ENCODE data around the gene RTN4R. TPM values are rescaled to one million over a fixed set of nuclear protein-coding genes. Genes with fewer than 3 reads are reported as not detected.

RTN4R gene
- total RNA-seq, 1 experiment from 2014 or later: 25.0 TPM

GRCh38 chr22:20273758-20274181 is 5.7 kb upstream of the RTN4R start:
- Mint-ChIP-seq H3K4me3 (no peak overlapping the region), H3K4me1 (peaks cover 10% of the 10 kb centered on the region), H3K36me3 (no peaks in the 10 kb centered on the region), H3K27ac (no peak overlapping the region), H3K9me3 (no peaks in the 10 kb centered on the region), H3K27me3 (ENCODE audit: low read depth) (no peaks in the 10 kb centered on the region)
- ChIA-PET POLR2A (no interaction called here), CTCF (no interaction called here)
- DNase-seq (ENCODE audit: low spot score) (no peak), ATAC-seq (no peak)
- TF ChIP-seq GABPB1 (CRISPR knock-in tag; IDR thresholded peaks at IDR 0.05) (no peak), SP1 (CRISPR knock-in tag; conservative IDR thresholded peaks at IDR 0.05) (no peak), FOXP1 (CRISPR knock-in tag; IDR thresholded peaks at IDR 0.05; ENCODE audit: borderline replicate concordance) (no peak), TEAD4 (CRISPR knock-in tag; IDR thresholded peaks at IDR 0.05) (no peak), ERG (CRISPR knock-in tag; IDR thresholded peaks at IDR 0.05) (no peak), E2F1 (CRISPR knock-in tag; IDR thresholded peaks at IDR 0.05) (no peak), RELA (CRISPR knock-in tag; IDR thresholded peaks at IDR 0.05; ENCODE audit: borderline replicate concordance) (no peak), USF2 (CRISPR knock-in tag; IDR thresholded peaks at IDR 0.05) (no peak), STAT6 (CRISPR knock-in tag; conservative IDR thresholded peaks at IDR 0.05; ENCODE audit: low read depth) (no peak), ATF2 (CRISPR knock-in tag; IDR thresholded peaks at IDR 0.05; ENCODE audit: borderline replicate concordance, low read depth) (no peak), HMGA2 (CRISPR knock-in tag; IDR thresholded peaks at IDR 0.05) (no peak), ZBTB43 (CRISPR knock-in tag; IDR thresholded peaks at IDR 0.05) (no peak), CREM (CRISPR knock-in tag; IDR thresholded peaks at IDR 0.05) (no peak), ZNF263 (CRISPR knock-in tag; IDR thresholded peaks at IDR 0.05; ENCODE audit: low read depth) (no peak), ZNF423 (CRISPR knock-in tag; IDR thresholded peaks at IDR 0.05) (no peak), SMAD4 (CRISPR knock-in tag; IDR thresholded peaks at IDR 0.05) (no peak), JAZF1 (CRISPR knock-in tag; IDR thresholded peaks at IDR 0.05) (no peak), GTF2I (CRISPR knock-in tag; conservative IDR thresholded peaks at IDR 0.05) (no peak)

GRCh38 chr22:20272700-20273099 is 4.6 kb upstream of the RTN4R start:
- DNase-seq (ENCODE audit: low spot score): no peak
- no peak for ATAC-seq
- ChIA-PET POLR2A (no interaction called here), CTCF (no interaction called here)
- no peaks in the 10 kb centered on the region for H3K9me3 Mint-ChIP-seq
- no peak overlapping the region for H3K27ac Mint-ChIP-seq
- peaks cover 12% of the 10 kb centered on the region for H3K4me1 Mint-ChIP-seq
- no peak for TF ChIP-seq CBFB (CRISPR knock-in tag; IDR thresholded peaks at IDR 0.05; ENCODE audit: low read depth)
- TF ChIP-seq JAZF1 (CRISPR knock-in tag; IDR thresholded peaks at IDR 0.05): no peak
- TF ChIP-seq ATF1 (CRISPR knock-in tag; IDR thresholded peaks at IDR 0.05): no peak
- TF ChIP-seq FOXJ3 (CRISPR knock-in tag; IDR thresholded peaks at IDR 0.05; ENCODE audit: borderline replicate concordance): no peak
- no peak for TF ChIP-seq USF2 (CRISPR knock-in tag; IDR thresholded peaks at IDR 0.05)
- TF ChIP-seq ZNF423 (CRISPR knock-in tag; IDR thresholded peaks at IDR 0.05): no peak
- TF ChIP-seq TEAD4 (CRISPR knock-in tag; IDR thresholded peaks at IDR 0.05): no peak
- TF ChIP-seq TEAD1 (CRISPR knock-in tag; IDR thresholded peaks at IDR 0.05): no peak
- TF ChIP-seq E2F1 (CRISPR knock-in tag; IDR thresholded peaks at IDR 0.05): no peak
- no peak for TF ChIP-seq FOXP4 (CRISPR knock-in tag; IDR thresholded peaks at IDR 0.05)
- H3K4me3 Mint-ChIP-seq: no peak overlapping the region
- H3K36me3 Mint-ChIP-seq: no peaks in the 10 kb centered on the region
- no peaks in the 10 kb centered on the region for H3K27me3 Mint-ChIP-seq (ENCODE audit: low read depth)

Measured in WTC11 (cell line).